HG03280 (cell line): Measurements from ENCODE around the gene CEP57L1.
"Not testable (repeated sequence)": the region's sequence is repeated elsewhere in the genome, so short reads cannot be mapped to it uniquely, and the experiment has no call there.

Experiments
- ATAC-seq: cut with Tn5 transposase; IDR thresholded peaks from one replicate; pipeline ENCODE4 v1.9.1; 2021; ENCODE audit warnings: mild to moderate bottlenecking, moderate library complexity; ENCODE audit not compliant: unreplicated experiment

The CEP57L1 gene

GRCh38 chr6:109104512-109104911, 9.2 kb downstream of the CEP57L1 start:
- ATAC-seq: no peak

- ATAC-seq: no peak
Measured at GRCh38 chr6:109105681-109106080, 10.4 kb downstream of the CEP57L1 start.

DNA sequence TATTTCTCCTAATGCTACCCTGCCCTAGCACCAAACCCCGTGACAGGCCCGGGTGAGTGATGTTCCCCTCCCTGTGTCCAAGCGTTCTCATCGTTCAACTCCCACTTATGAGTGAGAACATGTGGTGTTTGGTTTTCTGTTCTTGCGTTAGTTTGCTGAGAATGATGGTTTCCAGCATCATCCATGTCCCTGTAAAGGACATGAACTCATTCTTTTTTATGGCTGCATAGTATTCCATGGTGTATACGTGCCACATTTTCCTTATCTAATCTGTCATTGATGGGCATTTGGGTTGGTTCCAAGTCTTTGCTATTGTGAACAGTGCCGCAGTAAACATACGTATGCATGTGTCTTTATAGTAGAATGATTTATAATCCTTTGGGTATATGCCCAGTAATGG, 14.4 kb downstream of the CEP57L1 start:
- ATAC-seq: not testable (repeated sequence)

DNA sequence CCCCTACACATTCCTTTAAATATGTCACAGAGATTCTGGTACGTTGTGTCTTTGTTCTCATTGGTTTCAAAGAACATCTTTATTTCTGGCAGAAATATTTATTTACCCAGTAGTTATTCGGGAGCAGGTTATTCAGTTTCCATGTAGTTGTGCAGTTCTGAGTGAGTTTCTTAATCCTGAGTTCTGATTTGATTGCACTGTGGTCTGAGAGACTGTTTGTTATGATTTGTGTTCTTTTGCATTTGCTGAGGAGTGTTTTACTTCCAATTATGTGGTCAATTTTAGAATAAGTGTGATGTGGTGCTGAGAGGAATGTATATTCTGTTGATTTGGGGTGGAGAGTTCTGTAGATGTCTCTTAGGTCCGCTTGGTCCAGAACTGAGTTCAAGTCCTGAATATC, 17.4 kb downstream of the CEP57L1 start:
- not testable (repeated sequence) for ATAC-seq

- peak; percentile 55 for ATAC-seq
Measured at GRCh38 chr6:109117346-109118035, 22.2 kb downstream of the CEP57L1 start.

- no peak for ATAC-seq
Measured at GRCh38 chr6:109118337-109118736, 23.0 kb downstream of the CEP57L1 start.

GRCh38 chr6:109118871-109119354, 23.6 kb downstream of the CEP57L1 start:
- no peak for ATAC-seq

GRCh38 chr6:109121411-109121810, 26.1 kb downstream of the CEP57L1 start:
- no peak for ATAC-seq

DNA sequence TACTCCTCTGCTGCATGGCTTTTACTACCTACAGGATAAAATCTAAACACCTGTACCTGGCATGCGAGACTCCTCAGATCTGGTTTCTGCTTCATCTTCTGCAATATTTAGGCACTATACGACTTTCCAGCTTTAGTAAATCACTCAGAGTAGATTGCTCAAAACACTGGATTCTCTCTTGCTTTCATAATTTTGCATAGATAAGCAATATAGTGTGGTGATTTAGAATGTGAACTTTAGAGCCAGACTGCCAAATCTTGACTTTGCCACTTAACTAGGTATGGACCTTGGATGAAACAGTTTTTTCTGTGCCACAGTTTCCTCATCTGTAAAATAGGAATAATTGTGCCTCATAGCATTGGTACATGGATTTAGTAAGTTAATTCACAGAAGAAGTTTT, 28.9 kb downstream of the CEP57L1 start:
- ATAC-seq: no peak

DNA sequence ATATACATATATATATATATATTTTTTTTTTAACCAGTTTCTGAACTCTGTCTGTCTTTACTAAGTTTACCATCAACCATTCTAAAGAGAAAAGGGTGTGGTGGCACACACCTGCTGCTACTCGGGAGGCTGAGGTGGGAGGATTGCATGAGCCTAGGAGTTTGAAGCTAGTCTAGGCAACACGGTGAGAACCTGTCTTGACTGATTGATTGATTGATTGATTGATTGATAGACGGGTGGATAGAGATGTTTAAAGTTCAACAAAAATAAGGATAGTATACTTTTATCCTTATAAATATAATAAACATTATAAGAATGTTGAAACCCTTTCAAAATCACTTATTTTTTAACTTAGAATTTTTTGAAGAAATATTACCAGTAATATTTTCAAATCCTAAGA, 30.2 kb downstream of the CEP57L1 start:
- no peak for ATAC-seq

GRCh38 chr6:109130065-109130464, 34.8 kb downstream of the CEP57L1 start:
- no peak for ATAC-seq

- not testable (repeated sequence) for ATAC-seq
Measured at GRCh38 chr6:109135600-109135999, 40.3 kb downstream of the CEP57L1 start.

DNA sequence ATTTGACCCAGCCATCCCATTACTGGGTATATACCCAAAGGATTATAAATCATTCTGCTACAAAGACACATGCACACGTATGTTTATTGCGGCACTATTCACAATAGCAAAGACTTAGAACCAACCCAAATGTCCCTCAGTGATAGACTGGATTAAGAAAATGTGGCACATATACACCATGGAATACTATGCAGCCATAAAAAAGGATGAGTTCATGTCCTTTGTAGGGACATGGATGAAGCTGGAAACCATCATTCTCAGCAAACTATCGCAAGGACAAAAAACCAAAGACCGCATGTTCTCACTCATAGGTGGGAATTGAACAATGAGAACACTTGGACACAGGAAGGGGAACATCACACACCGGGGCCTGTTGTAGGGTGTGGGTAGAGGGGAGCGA, 40.7 kb downstream of the CEP57L1 start:
- not testable (repeated sequence) for ATAC-seq

DNA sequence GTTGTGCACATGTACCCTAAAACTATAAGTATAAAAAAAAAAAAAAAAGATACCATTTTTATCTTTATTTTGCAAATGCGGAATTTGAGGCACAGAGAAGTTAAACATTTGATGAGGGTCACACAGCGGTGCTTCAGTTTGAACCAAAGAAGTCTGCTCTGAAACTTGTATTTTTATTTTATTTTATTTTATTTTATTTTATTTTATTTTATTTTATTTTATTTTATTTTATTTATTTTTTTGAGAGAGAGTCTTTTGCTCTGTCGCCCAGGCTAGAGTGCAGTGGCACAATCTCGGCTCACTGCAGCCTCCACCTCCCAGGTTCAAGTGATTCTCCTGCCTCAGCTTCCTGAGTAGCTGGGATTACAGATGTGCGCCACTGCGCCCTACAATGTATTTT, 41.2 kb downstream of the CEP57L1 start:
- not testable (repeated sequence) for ATAC-seq

GRCh38 chr6:109139109-109139508, 43.8 kb downstream of the CEP57L1 start:
- ATAC-seq: no peak

DNA sequence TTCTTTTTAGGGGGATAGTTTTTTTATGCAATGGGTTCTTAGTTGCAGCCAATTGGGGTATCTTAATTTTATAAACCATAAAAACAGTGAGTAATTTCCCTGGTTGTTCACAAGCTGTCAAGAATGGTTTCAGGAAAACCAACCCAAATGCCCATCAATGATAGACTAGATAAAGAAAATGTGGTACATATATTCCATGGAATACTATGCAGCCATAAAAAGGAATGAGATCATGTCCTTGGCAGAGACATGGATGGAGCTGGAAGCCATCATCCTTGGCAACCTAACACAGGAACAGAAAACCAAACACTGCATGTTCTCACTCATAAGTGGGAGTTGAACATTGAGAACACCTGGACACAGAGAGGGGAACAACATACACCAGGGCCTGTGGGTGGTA, 46.8 kb downstream of the CEP57L1 start:
- not testable (repeated sequence) for ATAC-seq

- ATAC-seq: no peak
Measured at GRCh38 chr6:109143191-109143590, 47.9 kb downstream of the CEP57L1 start.

- not testable (repeated sequence) for ATAC-seq
Measured at GRCh38 chr6:109148251-109148650, 52.9 kb downstream of the CEP57L1 start.

DNA sequence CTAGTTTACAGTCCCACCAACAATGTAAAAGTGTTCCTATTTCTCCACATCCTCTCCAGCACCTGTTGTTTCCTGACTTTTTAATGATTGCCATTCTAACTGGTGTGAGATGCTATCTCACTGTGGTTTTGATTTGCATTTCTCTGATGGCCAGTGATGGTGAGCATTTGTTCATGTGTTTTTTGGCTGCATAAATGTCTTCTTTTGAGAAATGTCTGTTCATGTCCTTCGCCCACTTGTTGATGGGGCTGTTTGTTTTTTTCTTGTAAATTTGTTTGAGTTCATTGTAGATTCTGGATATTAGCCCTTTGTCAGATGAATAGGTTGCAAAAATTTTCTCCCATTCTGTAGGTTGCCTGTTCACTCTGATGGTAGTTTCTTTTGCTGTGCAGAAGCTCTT, 53.4 kb downstream of the CEP57L1 start:
- ATAC-seq: not testable (repeated sequence)

DNA sequence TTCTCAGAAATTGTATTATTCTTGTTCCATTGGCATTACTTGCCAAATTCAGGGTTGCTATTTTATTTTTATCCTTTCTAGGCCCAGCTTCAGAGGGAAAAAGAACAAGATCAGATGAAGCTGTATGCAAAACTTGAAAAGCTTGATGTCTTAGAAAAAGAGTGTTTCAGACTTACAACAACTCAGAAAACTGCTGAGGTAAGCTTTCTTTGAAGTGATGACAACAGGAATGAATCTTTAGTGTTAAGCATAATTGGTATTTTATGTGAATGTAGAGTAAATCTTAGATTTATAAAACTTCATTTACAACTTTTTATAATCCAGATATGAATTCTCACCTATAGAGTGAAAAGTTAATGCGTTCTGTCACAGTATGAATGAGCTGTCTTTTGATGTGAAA, 58.4 kb downstream of the CEP57L1 start:
- ATAC-seq: no peak

DNA sequence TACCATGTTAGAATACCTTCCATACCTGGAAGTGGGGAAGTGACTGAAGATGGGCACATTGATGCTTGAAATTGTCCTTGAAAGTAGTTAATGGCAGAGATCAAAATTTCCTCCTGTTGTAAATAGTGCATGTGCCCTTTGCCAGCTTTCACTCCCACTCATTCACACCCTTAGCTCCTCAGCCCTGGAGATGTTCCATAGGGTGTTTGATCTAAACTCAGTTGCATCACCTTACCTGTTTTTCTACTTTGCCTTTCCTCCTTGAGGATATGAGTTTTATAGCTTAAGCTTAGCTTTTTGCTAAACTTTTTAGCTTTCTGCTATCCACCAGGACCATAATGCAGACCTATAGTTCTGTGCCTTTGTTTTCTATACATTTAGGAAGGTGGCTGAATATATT, 69.0 kb downstream of the CEP57L1 start:
- ATAC-seq: no peak

DNA sequence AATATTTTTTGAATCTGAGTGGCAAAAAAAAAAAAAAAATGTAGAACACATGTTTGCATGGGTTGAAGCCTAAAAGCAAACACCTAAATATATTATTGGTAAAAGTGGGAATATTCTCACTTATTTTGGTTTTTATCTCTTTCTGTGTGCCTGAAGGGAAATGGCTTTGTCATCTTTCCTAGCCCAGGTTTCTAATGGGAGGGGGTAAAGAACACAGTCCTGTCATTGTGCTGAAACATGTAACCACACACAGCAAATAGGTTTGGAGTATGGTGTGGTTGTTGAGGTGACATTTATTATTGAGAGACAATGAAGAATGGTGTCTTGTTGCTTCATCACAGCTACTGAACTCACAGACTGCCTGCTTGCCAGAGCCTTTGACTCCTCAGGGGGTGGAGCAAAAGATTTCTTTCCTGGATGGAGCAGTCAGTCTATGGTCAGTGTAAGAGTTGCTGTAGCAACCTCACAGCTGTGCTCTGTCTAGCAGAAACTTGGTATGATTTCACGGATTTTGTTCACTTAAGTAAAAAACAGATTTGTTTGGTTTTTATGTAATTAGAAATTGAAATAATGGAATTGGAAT, 70.2 kb downstream of the CEP57L1 start:
- no peak for ATAC-seq

DNA sequence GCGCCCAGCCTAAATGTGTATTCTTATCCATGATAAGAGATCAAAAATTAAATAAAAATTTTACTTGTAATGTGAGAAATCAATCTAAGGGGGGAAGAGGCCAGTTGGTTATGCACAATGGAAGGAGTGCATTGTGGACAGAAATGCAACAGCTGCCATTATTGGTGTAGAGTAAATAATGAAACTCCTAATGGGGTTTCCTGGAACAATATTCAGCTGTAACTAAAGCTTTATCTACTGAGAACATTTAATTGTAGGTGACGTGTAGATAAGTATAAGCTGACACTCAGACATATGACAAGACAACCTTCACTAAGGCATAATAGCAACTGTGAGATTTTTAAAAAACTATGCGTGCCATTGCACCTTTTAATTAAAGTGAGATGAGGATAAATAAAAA, 71.4 kb downstream of the CEP57L1 start:
- ATAC-seq: no peak
